ENCODE data around the gene TGFBR3.

TGFBR3 gene

DNA sequence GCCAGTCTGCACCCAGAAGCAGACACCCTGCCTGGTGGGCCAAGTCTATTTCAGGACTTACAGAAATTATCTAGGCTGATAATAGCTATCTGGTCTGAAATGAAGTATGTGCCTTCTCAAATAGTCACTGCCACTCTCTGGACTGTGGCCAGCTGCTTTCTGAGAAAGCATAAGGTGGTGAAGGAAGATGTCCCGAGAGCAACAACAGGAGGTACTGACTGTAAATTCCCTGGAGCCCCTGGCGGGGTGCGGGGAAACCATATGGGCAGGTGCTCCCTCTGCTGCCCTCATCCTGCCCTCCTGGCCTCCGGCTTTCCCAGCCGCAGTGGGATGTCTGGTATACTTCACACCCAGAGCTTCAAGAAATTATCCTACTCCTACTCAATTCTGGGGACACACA lies 86.8 kb downstream of the TGFBR3 start:
- no peak for DNase-seq (ENCODE audit: low spot score)
- TF ChIP-seq, protein P1, sequence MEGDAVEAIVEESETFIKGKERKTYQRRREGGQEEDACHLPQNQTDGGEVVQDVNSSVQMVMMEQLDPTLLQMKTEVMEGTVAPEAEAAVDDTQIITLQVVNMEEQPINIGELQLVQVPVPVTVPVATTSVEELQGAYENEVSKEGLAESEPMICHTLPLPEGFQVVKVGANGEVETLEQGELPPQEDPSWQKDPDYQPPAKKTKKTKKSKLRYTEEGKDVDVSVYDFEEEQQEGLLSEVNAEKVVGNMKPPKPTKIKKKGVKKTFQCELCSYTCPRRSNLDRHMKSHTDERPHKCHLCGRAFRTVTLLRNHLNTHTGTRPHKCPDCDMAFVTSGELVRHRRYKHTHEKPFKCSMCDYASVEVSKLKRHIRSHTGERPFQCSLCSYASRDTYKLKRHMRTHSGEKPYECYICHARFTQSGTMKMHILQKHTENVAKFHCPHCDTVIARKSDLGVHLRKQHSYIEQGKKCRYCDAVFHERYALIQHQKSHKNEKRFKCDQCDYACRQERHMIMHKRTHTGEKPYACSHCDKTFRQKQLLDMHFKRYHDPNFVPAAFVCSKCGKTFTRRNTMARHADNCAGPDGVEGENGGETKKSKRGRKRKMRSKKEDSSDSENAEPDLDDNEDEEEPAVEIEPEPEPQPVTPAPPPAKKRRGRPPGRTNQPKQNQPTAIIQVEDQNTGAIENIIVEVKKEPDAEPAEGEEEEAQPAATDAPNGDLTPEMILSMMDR (conservative IDR thresholded peaks at IDR 0.05; ENCODE audit: low read depth), result no peak
- ChIA-PET POLR2A (ENCODE audit: low non-redundant PET) (no interaction called here), CTCF (no interaction called here)
- H3K27ac ChIP-seq, result no peak overlapping the region

DNA sequence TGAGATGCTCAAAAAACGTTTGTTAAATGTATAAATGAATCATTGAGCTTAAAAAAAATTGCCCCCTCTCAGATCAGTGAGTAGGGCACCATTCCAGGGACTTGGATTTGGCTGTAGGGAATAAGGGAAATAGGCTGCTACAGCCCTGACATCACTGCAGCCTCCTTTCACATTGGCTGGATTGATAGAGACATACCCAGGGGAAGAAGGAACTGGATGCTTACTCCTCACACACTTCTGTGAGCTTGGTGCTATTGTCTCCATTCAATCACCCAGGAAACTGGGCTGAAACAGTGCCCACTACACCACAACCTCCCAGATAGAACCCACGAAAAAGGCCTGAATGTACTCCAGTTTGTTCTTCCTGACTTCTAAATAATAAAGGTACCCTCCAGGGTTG lies 87.2 kb downstream of the TGFBR3 start:
- TF ChIP-seq, protein P1 (conservative IDR thresholded peaks at IDR 0.05; ENCODE audit: low read depth), result no peak
- DNase-seq (ENCODE audit: low spot score), result no peak
- POLR2A ChIA-PET (ENCODE audit: low non-redundant PET), result no interaction called here
- H3K27ac ChIP-seq, result no peak overlapping the region
- CTCF ChIA-PET, result no interaction called here

DNA sequence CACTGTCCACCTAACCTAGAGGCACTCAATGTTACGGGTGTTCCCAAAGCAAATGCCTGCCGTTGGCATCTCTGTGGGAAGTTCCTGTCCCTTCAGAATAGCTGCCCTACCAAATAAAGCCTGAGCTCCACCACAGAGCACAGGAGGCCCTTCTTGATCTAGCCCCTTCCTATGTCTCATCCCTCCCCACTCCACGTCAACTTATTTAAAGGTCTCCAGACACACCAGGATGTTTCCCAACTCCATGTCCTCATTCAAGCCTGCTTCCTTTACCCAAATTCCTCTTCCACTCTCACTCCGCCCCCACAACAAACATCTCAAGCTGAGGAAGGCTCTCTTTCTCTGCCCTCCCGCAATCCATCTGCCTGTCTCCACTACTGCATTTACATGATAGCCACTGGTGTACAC lies 87.7 kb downstream of the TGFBR3 start:
- ChIA-PET CTCF (no interaction called here), POLR2A (ENCODE audit: low non-redundant PET) (no interaction called here)
- peak overlapping the region; percentile 30; the same call in 1 of the 2 replicates for H3K27ac ChIP-seq
- TF ChIP-seq, protein P1 (conservative IDR thresholded peaks at IDR 0.05; ENCODE audit: low read depth), result no peak
- DNase-seq (ENCODE audit: low spot score), result no peak

DNA sequence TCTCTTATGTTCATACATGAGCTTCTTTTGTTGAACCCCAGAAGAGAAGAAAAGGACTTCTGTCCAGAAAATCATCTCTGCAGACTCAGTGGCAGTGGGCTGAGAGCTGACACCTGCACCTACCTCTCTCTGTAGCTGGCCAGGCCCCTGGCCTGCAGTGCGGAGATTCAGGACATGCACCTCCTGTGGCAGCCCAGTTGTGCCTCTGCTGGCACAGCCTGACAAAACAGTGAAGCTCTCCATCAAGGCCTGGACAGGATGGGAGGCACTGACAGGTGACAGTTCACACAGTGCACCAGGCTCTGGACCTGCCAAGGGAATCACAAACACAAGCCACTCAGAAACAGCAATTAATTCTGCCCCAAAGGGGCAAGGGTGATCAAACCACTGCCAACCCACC lies 88.8 kb downstream of the TGFBR3 start:
- CTCF ChIA-PET, result interaction anchor here (1.1 kb wide), 1 partner anchor 9 kb away, joined by 4 read pairs; no protein-coding TSS in a partner anchor
- peak overlapping the region; percentile 19; the same call in 1 of the 2 replicates for H3K27ac ChIP-seq
- TF ChIP-seq, protein P1 (conservative IDR thresholded peaks at IDR 0.05; ENCODE audit: low read depth), result no peak
- no peak for DNase-seq (ENCODE audit: low spot score)
- POLR2A ChIA-PET (ENCODE audit: low non-redundant PET), result no interaction called here

DNA sequence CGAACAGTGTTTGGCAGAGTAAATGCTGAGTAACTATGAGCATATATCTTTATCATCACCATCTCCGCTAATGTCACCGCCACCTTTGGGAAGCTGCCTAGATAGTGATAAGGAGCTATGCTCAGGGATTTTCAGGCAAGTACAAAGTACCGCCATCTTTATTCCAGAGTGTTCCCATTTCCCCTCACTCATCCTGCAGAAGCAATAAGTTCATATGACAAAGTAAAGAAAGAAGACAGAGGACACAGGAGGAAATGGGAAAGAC lies 89.6 kb downstream of the TGFBR3 start:
- ChIA-PET POLR2A (ENCODE audit: low non-redundant PET) (no interaction called here), CTCF (interaction anchor here (0.6 to 1.1 kb wide), 2 partner anchors 10 to 210 kb away, joined by 3 to 4 read pairs; no protein-coding TSS in a partner anchor)
- TF ChIP-seq, protein P1 (conservative IDR thresholded peaks at IDR 0.05; ENCODE audit: low read depth), result no peak
- no peak overlapping the region for H3K27ac ChIP-seq
- DNase-seq (ENCODE audit: low spot score), result no peak

DNA sequence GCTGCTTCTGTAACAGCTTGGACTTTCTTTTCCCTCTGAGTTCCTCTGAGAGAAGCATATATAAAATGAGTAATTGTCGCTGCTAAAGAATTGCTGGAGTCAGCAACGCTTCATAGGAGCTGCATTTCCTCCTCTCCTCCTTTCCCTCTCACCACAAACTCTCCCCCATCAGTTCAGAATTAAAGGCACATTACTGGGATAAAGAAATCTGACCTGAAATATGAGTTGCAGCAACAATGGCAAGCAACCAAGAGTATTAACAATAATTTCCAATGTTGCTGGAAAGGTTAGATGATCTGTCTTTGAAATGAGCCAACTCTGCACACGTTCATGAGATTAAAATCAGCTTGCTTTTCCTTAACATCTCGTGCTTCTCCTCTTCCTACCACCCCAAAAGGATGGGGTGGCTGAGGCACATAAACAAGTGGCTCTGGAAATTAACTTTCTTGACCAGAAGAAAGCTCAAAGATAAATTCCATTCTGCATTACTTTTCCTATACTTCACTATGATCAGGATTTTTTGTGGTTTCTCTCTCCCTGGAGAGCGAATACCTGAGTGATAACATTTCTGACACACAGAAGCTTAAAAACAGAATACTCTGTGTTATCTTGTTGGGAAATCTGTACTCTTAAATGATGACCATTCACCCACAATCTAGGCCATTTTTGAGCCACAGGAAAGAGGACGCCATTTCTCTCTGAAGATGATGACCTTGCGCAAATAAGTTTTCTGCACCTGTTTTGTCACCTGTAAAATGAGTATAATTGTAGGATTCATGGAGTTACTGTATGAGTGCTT lies 90.2 kb downstream of the TGFBR3 start:
- POLR2A ChIA-PET (ENCODE audit: low non-redundant PET), result no interaction called here
- TF ChIP-seq, protein P1 (conservative IDR thresholded peaks at IDR 0.05; ENCODE audit: low read depth), result no peak
- no peak overlapping the region for H3K27ac ChIP-seq
- CTCF ChIA-PET, result interaction anchor here (0.6 kb wide), 1 partner anchor 210 kb away, joined by 3 read pairs; no protein-coding TSS in a partner anchor
- no peak for DNase-seq (ENCODE audit: low spot score)

Measured in RWPE1 (cell line).